ENCODE data around the gene ESR2.

- TF ChIP-seq POLR2AphosphoS5 (IDR thresholded peaks at IDR 0.05; ENCODE audit: low read depth, low read length) (no peak), EP300 (IDR thresholded peaks at IDR 0.05; ENCODE audit: borderline replicate concordance in 1 of 2, low read depth in 2 of 2, low read length in 2 of 2) (no peak), SP1 (IDR thresholded peaks at IDR 0.05; ENCODE audit: low read depth, low read length) (no peak)
These were observed 30.7 kb upstream of the ESR2 start for GRCh38 chr14:64324895-64325294.
